Lung (tissue), 12 donors: Measurements from ENCODE around the gene ITGAE. TPM values are rescaled to one million over a fixed set of nuclear protein-coding genes. Genes with fewer than 3 reads are reported as not detected.
A peak's percentile ranks its signal among the peaks of the same experiment; 100 is the strongest.

Source experiments
- ATAC-seq: fragments of 200-7000 bp; cut with Tn5 transposase; one replicate; pipeline ENCODE4 v1.9.1; 2020; ENCODE audit warnings: moderate number of reproducible peaks; ENCODE audit not compliant: insufficient read depth, low FRiP score
- DNase-seq, 3 donors: peaks; one replicate each; pipeline ENCODE4 v3.0.0-alpha.2; 2013 to 2017
- H3K27ac ChIP-seq, 2 donors: one replicate each; pipeline ENCODE4 v1.5.1; 2013; ENCODE audit warnings: mild to moderate bottlenecking in 2 of 2, moderate library complexity in 2 of 2, control low read depth in 1 of 2, inconsistent platforms in 1 of 2, low read depth in 1 of 2, low read length in 1 of 2
- H3K27me3 ChIP-seq, 3 donors: one replicate each; pipeline ENCODE4 v1.5.1; 2013; ENCODE audit warnings: low read length in 2 of 3; ENCODE audit not compliant: control insufficient read depth in 3 of 3, insufficient read depth in 3 of 3
- H3K36me3 ChIP-seq, 4 donors: one replicate each; pipeline ENCODE4 v1.5.1; 2013; ENCODE audit warnings: low read length in 4 of 4, mild to moderate bottlenecking in 1 of 4, moderate library complexity in 1 of 4; ENCODE audit not compliant: control insufficient read depth in 4 of 4, insufficient read depth in 4 of 4
- H3K4me1 ChIP-seq, 5 donors: one replicate each; pipeline ENCODE4 v1.5.1; 2013; ENCODE audit warnings: low read length in 5 of 5, mild to moderate bottlenecking in 2 of 5, moderate library complexity in 1 of 5; ENCODE audit not compliant: control insufficient read depth in 5 of 5, insufficient read depth in 5 of 5
- H3K4me3 ChIP-seq: one replicate; pipeline ENCODE4 v1.5.1; 2013; ENCODE audit warnings: mild to moderate bottlenecking, control low read depth, moderate library complexity
- H3K9ac ChIP-seq, 2 donors: one replicate each; pipeline ENCODE4 v1.5.1; 2013; ENCODE audit warnings: low read length in 2 of 2, control low read depth in 1 of 2; ENCODE audit not compliant: insufficient read depth in 1 of 2
- H3K9me3 ChIP-seq, 4 donors: one replicate each; pipeline ENCODE4 v1.5.1; 2013; ENCODE audit warnings: low read length in 3 of 4, mild to moderate bottlenecking in 1 of 4, moderate library complexity in 1 of 4; ENCODE audit not compliant: control insufficient read depth in 4 of 4, insufficient read depth in 3 of 4
- WGBS, 2 donors: extraction: QIAGEN DNeasy Blood & Tissue Kit; methylation state at CpG; one replicate each; pipeline ENCODE4 v1.1.7; 2013; 5-methylcytosine and 5-hydroxymethylcytosine counted together
- polyA plus RNA-seq, 2 donors: library from polyadenylated mRNA; stranded (reverse); fragments of 200-250 nt; gene quantifications; one replicate each; pipeline ENCODE4 v1.2.1, GENCODE V29; 2013
- total RNA-seq, 2 donors: library from RNA; depleted of rRNA in 1 of 2; stranded (reverse); fragments of >200 nt in 1 of 2; gene quantifications; one replicate each; pipeline ENCODE4 v1.2.1, GENCODE V29; 2014 to 2021
- TF ChIP-seq, protein P1 (sequence below): IDR thresholded peaks from 2 replicates; pipeline ENCODE4 v1.5.1; 2012; ENCODE audit warnings: mild to moderate bottlenecking; ENCODE audit errors: control extremely low read depth, extremely low read depth
- donor health status: control.
- donor health status: control.
- donor health status: Bipolar disorder and iron deficiency.
- donor health status: healthy.
- donor health status: DM: yes; HTN: yes; CAD: no.

ITGAE gene
- total and polyA plus RNA-seq, 4 donors, result 16.8 to 37.3 (median 27.6) TPM

DNA sequence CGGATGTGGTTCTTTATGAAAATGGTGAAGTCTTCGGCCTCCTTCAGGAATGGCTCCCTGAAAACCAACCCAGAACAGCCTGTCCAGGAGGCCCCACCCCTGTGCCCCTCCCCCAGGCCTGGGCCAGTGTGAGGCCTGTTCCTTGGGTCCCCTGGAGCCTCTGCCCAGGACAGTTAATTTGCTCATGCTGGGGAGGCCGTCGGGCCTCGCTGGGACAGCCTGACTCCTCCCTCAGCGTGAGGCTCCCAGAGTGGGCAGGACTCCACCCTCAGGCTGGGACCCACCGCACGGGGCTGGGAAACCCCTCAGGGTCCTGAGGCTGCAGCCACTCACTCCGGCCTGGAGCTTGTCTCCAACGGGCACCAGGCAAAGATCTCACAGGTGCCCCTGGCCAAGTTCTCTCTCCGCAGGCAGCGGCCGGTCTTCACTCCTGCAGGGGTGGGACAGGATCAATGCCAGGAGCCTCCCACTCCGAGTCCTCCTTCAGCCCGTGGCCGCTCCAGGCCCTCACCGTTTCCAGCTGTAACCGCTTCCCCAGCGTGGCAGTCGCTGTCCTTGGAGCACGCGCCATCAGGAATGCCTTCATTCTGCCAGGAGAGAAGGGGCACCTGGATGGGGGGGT is 110.8 kb downstream of the ITGAE start:
- no peak for ATAC-seq
- Histone ChIP-seq H3K36me3 (no peaks in the 10 kb centered on the region), H3K9me3 (no peaks in the 10 kb centered on the region), H3K4me1 (peaks cover 0 to under 1% (median 0%) of the 10 kb centered on the region in 5 donors), H3K9ac (no peak overlapping the region), H3K27me3 (peaks cover 3 to 30% (median 14%) of the 10 kb centered on the region in 3 donors), H3K4me3 (no peak overlapping the region), H3K27ac (no peak overlapping the region)
- 79 to 89% methylated on average over 22 of the region's 22 CpGs for WGBS, 2 donors
- DNase-seq, result no peak
- TF ChIP-seq, protein P1, sequence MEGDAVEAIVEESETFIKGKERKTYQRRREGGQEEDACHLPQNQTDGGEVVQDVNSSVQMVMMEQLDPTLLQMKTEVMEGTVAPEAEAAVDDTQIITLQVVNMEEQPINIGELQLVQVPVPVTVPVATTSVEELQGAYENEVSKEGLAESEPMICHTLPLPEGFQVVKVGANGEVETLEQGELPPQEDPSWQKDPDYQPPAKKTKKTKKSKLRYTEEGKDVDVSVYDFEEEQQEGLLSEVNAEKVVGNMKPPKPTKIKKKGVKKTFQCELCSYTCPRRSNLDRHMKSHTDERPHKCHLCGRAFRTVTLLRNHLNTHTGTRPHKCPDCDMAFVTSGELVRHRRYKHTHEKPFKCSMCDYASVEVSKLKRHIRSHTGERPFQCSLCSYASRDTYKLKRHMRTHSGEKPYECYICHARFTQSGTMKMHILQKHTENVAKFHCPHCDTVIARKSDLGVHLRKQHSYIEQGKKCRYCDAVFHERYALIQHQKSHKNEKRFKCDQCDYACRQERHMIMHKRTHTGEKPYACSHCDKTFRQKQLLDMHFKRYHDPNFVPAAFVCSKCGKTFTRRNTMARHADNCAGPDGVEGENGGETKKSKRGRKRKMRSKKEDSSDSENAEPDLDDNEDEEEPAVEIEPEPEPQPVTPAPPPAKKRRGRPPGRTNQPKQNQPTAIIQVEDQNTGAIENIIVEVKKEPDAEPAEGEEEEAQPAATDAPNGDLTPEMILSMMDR, result no peak

DNA sequence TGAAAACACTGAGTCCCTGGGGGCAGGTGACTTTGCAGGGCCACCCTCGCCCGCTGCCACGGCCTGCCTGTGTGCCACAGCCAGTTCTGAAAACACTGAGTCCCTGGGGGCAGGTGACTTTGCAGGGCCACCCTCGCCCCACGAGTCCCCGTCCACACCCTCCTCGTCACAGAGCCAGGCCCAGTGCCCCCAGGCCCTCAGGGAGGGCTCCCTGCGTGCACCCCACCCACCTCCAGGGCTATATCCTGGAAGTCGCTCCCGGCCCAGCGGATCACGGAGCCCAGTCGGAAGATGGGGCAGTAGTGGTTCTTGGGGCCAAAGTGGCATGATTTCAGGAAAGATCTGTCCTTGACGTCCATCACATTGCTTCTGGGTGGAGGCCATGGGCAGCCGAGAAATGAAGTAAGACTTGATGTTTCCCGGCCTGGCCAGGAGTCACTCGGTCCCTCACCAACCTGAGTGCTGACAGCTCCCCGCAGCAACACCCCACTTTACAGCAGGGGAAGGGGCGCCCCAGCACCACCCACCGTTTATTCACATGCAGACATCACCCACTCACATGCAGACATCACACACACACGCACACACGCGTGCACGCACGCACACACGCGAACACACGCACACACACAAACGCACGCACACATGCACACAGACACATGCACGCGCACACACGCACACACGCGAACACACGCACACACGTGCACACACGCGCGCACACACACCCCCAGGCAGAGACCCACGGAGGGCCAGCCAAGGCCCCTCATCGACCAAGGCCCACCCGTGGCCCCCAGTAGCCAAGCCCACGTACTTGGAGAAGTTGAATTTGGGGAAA is 111.5 kb downstream of the ITGAE start:
- H3K4me1 ChIP-seq, result no peaks in the 10 kb centered on the region
- no peak for ATAC-seq
- H3K36me3 ChIP-seq, result no peaks in the 10 kb centered on the region
- 88 to 92% methylated on average over 41 to 44 of the region's 44 CpGs for WGBS, 2 donors
- no peak overlapping the region for H3K4me3 ChIP-seq
- TF ChIP-seq, protein P1, result no peak
- DNase-seq, result no peak
- no peaks in the 10 kb centered on the region for H3K9me3 ChIP-seq
- H3K9ac ChIP-seq, result no peak overlapping the region
- H3K27me3 ChIP-seq, result peaks cover 3 to 27% (median 12%) of the 10 kb centered on the region in 3 donors
- H3K27ac ChIP-seq, result no peak overlapping the region

DNA sequence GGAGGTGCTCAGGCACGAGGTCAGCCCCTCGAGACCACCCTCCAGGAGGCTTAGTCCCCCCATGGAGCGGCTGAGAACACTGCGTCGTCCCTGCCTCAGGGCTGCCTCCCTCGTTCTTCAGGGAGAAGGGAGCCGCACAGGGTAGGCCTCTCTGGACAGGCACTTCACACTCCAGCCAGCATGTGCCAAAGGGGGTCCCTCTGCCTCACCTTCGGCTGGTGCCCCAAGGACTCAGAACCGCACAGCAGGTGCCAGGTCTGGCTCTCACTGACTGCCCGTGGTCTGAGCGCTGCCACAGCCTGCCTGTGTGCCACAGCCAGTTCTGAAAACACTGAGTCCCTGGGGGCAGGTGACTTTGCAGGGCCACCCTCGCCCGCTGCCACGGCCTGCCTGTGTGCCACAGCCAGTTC is 112.1 kb downstream of the ITGAE start:
- whole genome bisulfite sequencing, 2 donors, result 75 to 87% methylated on average over 11 to 14 of the region's 14 CpGs
- no peaks in the 10 kb centered on the region for H3K9me3 ChIP-seq
- no peak for ATAC-seq

More for the DNA sequence above, 112.1 kb downstream of the ITGAE start:
- TF ChIP-seq, protein P1, result no peak
- Histone ChIP-seq H3K36me3 (no peaks in the 10 kb centered on the region), H3K9ac (no peak overlapping the region), H3K27me3 (peaks cover 3 to 30% (median 9%) of the 10 kb centered on the region in 3 donors), H3K4me3 (no peak overlapping the region), H3K27ac (peak overlapping the region in 1 of 2 donors; percentile 24), H3K4me1 (no peaks in the 10 kb centered on the region)
- no peak for DNase-seq
